GM18868 (cell line): ENCODE measurements around the gene ARNT2.
"Not testable (repeated sequence)": the region's sequence is repeated elsewhere in the genome, so short reads cannot be mapped to it uniquely, and the experiment has no call there.

Experiments
- ATAC-seq: cut with Tn5 transposase; IDR thresholded peaks from one replicate; pipeline ENCODE4 v1.9.1; 2021; ENCODE audit warnings: mild to moderate bottlenecking, moderate library complexity; ENCODE audit not compliant: unreplicated experiment

Gene ARNT2

DNA sequence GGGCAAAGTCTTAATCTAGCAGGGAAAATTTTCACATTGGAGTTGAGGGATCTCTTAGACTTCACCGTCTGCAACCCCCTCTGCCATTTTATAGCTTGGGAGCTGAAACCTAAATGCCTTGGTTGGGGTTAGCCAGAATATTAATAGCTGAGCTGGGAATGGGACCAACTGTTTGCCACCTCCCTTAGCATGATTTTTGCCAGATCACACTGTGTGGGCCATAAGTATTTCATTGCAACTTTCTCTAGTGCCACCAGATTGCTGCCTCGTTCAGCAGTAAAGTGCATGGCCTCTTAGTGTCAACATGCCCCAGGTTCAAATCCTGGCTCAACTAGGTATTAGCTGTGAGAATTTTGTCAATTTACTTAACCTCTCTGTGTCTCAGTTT lies 235.0 kb downstream of the ARNT2 start:
- no peak for ATAC-seq

DNA sequence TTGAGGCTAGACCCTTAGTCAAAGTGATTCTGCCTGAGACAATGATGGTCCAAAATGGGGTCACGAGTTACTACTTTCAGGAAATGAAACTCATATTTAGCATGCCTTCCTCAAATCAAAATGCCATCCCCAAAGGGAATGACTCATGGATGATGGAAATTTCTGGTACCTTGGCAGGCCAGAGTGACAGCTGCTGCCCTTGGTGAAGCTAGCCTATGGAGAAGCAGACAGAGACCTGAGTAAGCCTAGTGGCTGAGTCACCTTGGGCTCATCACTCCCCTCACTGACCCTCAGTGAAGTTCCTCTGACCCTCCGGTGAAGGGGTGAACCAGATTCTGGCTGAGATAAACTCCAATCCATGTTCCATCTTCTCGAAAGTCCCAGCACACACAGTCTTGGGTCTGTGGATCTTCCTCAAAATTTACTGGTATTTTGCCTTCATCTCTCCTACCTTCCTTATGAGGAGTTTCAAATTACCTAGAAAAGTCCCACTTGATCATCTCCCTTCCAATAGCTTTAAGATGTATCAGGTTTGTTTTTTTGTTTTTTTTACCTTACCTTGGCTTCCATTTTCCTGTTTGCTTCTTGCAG lies 236.4 kb downstream of the ARNT2 start:
- ATAC-seq: no peak

DNA sequence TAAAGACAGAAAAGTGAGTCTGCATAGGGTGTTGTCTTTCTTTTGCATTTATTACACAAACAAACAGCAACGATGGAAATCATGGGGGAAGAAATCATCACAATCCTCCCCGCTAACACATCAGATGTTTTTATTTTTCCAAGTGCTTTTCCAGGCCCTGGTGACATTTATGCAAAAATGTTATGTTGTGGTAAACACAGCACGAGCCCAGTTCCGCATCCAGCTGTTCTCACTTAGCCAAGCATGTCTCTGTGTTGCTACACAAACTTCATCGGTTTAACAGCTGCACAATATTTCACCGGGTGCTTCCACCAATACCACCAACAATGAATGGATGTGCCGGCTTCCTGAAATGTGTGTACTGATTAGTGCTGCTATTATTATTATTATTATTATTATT lies 237.2 kb downstream of the ARNT2 start:
- no peak for ATAC-seq

DNA sequence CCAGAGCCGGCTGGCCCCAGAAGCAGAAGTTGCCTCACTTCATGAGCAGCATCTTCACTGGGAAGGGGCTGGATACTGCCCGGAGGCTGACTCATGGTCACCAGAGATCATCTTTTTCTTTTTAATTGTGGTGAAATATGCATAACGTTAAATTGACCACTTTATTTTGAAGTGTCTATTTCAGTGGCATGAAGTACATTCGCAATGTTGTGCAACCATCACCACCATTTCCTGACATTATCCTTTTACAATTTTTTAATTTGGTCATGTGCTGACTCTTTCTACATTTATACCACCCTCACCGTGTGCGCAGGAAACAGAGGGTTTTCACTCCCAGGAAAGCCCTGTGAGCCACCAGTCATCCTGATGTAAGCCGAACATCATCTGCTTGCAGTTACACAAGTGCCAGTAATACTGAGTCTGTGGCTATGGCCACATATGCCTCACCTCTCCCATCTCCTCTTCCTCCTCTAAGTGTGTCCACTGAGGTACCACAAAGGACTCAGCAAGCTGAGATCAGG lies 239.3 kb downstream of the ARNT2 start:
- ATAC-seq: no peak

DNA sequence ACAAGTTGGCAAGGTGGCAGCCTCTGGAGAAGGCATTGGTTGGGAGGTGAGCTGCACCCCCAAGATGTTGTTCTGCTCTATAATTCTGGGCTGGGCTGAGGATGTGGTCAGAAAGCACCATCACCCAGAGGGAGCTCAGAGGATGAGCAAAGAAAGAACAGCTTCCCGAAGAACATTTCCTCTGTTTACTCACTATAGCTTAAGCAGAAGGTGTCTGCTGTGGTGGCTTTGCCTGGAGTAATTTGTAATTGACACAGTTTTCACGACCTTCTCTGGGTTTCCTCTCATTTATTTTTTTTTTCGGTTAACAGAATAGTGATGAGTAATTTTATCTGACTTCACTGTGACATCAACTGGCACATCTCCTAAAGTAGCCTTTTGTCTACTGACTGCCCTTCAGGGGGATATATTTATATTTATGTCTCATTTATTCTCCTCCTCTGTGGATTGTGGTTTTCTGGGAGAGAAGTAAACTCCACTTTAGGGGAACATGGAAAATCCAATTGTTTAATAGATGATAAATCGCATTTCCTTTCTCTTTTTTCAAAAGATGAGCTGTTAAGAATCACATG lies 241.4 kb downstream of the ARNT2 start:
- no peak for ATAC-seq

DNA sequence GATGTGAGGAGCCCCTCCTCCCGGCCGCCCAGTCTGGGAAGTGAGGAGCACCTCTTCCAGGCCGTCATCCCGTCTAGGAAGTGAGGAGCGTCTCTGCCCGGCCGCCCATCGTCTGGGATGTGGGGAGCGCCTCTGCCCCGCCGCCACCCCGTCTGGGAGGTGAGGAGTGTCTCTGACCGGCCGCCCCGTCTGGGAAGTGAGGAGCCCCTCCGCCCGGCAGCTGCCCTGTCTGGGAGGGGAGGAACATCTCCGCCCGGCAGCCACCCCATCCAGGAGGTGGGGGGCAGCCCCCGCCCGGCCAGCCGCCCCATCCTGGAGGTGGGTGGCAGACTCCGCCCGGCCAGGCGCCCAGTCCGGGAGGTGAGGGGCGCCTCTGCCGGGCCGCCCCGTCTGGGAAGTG lies 243.2 kb downstream of the ARNT2 start:
- not testable (repeated sequence) for ATAC-seq
